HG03039 (cell line): ENCODE results near the gene PIN4.
"Not testable (repeated sequence)": the region's sequence is repeated elsewhere in the genome, so short reads cannot be mapped to it uniquely, and the experiment has no call there.

Source experiments
- ATAC-seq: cut with Tn5 transposase; IDR thresholded peaks from one replicate; pipeline ENCODE4 v1.9.1; 2021; ENCODE audit warnings: mild to moderate bottlenecking, moderate library complexity; ENCODE audit not compliant: unreplicated experiment

PIN4 gene

DNA sequence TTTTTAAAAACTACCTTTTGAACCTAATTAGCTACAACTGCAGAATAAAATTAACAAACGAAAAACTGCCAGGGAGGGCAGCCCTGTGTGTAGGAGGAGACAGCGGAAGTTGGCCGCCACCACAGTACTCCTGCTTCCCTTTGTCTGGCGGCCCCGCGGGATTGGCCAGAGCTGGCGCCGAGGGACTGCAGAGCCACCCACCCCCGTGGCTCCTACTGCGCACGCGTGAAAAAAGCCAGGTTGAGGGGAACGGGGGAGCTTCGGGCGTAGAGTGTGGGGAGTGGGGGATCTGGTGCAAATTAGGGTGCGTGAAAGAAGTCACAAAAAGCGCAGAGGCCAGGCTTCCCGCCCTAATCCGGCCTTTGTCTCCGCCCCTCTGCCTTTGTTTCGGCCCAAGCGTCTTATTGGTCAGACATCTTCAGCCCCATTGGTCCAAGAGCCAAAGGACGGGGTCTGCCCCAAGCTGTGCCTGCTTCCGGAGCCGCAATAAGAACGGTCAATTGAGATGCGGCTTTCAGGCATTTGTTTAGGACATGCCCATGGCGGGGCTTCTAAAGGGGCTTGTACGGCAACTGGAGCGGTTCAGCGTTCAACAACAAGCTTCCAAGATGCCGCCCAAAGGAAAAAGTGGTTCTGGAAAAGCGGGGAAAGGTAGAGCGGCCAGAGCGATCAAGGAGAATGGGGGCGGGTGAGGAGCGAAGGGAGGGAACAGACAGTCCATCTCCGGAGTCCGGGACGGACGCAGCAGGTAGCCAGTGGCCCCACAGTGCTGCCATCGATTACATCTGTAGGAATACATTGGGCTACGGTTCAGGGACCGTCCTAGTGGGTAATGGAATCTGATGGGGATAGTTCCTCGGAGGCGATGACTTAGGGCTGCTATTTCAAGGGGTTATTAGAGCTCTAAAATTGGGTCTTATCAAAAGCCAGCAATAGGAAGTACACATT lies at the start of gene PIN4:
PIN4 (plus strand) TSS at position 580 of the 948 bp plus-strand sequence; CDS start at position 609, 29 bp downstream.
- ATAC-seq = peak; percentile 98

DNA sequence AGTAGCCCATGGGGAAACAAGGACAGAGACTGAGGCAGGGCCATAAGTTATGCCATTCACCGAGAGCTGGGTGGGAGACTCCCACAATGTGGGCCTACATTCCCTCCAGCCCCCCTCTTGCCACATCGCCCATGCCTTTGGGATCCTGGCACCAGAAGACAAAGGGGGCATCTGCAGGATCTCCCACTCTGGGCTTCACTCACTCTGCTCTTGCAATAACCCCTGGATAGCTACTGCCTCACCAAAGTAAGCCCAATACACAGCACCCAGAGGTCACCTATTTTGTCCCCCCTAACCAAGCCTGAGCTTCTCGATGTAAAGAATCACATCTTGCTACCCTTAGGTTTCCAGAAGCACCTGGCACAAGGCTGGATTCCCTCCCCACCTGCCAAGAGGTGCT lies 49.1 kb upstream of the PIN4 start:
- no peak for ATAC-seq

DNA sequence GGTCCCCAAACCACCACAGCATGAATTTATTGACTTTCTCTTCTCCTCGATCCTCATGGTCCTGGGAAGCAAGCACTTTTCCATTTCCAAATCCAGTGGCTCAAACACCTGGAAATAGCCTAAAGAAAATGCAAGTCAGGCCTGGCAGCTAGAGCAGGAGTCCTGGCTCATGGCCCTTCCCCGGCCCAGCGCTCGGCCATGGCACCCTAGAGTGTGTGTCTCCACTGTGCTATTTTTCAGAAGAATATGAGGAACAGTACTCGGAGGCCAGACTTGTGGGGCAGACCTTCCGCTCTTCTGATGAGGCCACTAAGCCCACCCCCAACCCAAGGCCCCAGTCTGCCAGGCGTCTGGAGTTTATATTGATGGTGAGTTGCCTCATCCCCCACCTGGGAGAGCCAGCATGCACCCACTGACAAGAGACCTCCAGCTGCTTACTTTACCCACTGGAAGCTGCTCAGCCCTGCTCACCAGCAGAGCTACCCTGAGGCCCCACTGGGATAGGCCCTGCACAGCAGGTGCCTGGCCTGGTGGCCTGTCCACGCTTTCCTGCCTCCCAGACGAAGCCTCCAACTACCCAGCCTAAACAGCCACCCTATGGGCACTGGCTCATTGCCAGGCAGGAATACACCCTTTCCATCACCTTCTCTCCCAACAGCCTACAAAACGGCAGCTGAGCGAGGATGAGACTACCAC lies 47.6 kb upstream of the PIN4 start:
- no peak for ATAC-seq

- no peak for ATAC-seq
These were observed 43.6 kb upstream of the PIN4 start for GRCh38 chrX:72137846-72138495.

DNA sequence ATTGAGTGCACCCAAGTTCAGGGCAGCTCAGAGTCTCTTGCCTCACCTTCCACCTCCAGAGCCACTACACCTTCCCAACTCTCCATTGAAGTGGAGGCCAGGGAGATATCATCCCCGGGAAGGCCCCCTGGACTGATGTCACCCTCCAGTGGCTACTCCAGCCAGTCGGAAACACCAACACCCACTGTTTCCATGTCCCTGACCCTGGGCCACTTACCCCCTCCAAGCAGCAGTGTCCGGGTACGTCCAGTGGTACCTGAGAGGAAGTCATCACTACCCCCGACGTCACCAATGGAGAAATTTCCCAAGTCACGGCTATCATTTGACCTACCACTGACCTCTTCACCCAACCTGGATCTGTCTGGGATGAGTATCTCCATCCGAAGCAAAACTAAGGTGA lies 42.0 kb upstream of the PIN4 start:
- ATAC-seq = no peak

GRCh38 chrX:72141372-72142004 lies 40.1 kb upstream of the PIN4 start:
- no peak for ATAC-seq

- ATAC-seq = no peak
These were observed 39.3 kb upstream of the PIN4 start for GRCh38 chrX:72142094-72142793.

DNA sequence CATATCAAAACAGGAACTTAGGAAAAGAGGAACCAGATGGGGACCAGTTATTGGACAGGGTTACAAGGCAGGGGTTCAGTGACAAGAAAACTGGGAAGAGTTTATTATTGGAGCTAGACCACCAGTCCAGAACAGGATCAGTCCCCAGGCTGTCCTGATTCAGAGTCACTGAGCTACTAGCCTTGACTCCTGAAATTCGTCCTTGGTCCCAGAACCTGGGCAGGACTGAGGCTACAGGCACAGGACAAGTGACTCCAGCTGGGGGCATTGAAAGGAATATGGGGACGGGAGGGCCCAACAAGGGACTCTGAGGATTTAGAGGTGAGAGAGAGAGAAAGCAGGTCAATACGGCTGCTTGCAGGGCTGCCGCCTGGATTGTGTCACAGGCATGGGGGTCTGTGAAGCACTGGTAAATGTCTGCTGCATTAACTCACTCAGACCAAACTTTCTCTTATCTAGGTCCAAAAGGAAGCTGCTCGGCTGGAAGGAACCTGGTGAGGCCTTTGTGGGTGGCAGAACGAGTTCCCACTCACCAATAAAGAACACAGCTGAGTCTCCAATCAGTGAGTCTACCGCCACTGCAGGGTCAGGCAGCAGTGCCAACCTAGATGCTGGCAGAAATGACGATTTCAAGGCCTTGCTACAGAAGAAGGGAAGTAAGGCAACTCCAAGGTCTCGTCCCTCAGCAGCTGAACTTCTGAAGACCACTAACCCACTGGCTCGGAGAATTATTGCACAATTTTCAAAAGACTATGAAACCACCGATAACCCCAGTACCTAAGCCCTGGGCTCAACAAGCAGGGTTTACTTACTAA lies 38.6 kb upstream of the PIN4 start:
- ATAC-seq = no peak

DNA sequence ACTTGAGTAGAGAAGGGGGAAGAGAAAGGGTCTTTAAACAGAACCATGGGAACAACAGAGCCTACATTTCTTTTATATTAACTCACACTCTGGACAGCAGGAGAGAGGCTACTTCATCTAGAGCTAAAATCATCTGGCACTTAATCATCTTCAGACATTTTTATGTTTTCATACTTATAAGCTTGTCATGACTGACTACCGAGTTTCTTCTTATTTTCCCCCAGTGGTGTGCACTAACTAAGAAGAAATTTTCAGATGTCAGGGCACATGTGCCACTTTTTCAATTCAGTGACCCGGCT lies 38.0 kb upstream of the PIN4 start:
- no peak for ATAC-seq

DNA sequence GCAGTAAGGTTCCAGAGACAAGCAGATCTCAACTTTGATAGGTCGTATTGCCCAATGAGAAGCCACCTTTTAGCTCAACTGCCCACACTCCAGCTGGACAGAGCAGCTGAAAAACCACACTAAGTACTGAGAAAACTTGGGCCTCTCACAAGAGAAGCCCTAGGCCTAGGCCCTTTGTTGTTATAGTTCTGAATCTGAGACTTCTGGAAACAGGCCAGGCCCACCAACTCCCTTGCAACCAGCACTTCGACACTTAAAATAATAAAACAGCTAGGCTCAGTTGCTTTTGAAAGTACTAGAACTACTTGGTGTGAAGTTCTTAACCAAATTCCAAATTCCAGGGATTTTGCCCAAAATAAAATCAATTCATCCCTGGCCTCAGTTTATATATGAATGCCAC lies 36.4 kb upstream of the PIN4 start:
- ATAC-seq = no peak

- no peak for ATAC-seq
These were observed 35.0 kb upstream of the PIN4 start for GRCh38 chrX:72146527-72146926.

GRCh38 chrX:72158773-72159172 lies 22.8 kb upstream of the PIN4 start:
- no peak for ATAC-seq

DNA sequence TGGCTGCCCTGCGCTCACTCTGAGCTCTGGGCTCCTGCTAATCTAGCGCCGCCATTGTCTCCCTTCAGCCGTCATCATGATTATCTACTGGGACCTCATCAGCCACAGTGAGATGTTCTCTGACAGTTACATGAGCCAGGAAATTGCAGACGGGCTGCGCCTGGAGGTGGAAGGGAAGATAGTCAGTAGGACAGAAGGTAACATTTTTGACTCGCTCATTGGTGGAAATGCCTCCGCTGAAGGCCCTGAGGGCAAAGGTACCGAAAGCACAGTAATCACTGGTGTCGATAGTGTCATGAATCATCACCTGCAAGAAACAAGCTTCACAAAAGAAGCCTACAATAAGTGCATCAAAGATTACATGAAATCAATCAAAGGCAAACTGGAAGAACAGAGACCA lies 21.8 kb upstream of the PIN4 start:
- ATAC-seq = no peak

DNA sequence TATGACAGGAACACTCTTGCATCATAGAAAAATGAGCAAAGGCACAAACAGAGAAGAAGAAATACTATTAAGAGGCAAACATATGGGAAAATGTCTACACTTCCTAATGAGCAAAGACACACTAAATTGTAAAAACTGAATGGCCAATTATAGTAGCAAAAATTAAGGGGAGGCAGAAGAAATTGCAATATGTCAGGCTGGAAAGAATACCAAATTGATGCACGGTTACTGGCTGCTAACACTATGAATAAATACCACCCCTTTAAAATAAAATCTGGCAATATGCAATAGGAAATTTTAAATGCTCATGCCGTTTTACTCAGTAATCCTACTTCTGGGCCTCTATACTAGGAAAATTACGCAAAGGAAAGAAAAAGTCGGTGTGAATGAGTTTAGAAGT lies 16.0 kb upstream of the PIN4 start:
- no peak for ATAC-seq

DNA sequence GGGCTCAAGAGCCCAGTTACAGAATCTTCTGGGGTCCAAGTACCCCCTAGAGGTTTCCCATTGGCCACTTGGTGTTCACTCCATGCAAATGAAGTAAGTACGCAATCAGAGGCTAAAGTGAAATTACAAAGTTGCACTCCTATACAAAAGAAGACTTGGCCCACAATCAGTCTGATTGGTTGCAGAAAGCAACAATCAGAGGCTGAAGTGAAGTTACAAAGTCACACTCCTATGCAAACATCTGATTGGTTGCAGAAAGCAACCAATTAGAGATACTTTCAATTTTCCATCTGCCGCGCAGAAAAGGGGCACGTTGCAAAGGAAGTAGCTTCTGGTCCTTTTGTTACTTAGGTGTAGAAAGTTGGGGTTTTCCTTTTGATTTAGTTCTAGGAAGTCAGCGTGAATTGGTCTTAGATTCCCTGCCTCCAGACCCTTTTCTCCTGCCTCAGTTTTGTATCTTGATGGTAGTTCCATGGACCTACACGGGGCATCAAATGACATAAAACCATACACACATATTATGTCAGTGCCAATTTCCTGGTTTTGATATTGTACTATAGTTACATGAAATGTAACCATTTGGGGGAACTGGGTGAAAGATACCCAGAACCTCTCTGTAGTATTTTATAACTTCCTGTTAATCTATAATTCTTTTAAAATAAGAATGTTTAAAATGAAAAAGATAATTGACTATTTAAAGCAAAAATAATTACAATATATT lies 12.4 kb upstream of the PIN4 start:
- ATAC-seq = no peak

DNA sequence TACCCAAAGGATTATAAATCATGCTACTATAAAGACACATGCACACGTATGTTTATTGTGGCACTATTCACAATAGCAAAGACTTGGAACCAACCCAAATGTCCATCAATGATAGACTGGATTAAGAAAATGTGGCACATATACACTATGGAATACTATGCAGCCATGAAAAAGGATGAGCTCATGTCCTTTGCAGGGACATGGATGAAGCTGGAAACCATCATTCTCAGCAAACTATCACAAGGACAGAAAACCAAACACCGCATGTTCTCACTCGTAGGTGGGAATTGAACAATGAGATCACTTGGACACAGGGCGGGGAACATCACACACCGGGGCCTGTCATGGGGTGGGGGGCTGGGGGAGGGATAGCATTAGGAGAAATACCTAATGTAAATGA lies 5.3 kb upstream of the PIN4 start:
- not testable (repeated sequence) for ATAC-seq

- ATAC-seq = no peak
These were observed 4.6 kb upstream of the PIN4 start for GRCh38 chrX:72176981-72177380.

DNA sequence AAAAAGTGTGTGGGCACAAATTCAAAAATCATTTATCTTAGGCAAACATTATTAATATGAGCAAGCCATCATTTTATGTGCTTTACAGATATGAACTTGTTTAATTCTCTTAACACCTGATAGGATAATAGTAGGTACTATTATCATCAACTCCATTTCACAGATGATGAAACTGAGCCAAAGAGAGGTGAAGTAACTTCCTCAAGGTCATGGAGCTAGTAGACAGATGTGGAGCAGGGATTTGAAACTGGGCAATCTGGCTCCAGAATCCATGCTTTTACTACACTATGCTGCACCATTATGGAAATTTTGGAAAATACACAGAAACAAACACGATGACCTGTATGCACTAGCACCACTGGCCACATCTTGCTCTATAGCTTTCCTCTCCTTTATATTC lies 1.0 kb upstream of the PIN4 start:
- no peak for ATAC-seq

DNA sequence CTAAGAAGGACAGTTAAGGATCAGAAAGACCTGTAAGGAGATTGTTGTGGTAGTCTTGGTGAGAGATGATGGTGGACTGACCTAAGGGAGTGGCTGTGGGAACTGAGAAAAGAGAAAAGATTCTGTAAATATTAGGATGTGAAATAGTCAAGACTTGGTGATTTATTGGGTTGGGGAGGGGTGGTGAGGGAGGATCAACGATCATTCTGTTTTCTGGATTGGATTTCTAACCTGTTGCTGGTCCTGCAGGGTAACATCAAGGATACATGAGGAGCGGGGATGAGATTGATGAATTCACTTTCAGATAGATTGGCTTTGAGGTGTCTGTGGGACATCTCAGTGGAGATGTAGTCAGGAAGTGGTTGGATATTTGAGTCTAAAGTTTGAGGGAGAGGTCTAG lies 1.4 kb downstream of the PIN4 start:
- ATAC-seq = no peak
